Spinal cord (tissue), 10 donors: ENCODE results near the gene SLC44A1. TPM values are rescaled to one million over a fixed set of nuclear protein-coding genes. Genes with fewer than 3 reads are reported as not detected.

Source experiments
- DNase-seq, 6 donors: peaks; one replicate each; pipeline versions ENCODE4 v3.0.0 to v3.0.0-alpha.2; 2013 to 2015; ENCODE audit warnings: low spot score in 6 of 6, low read depth in 4 of 6
- H3K27ac ChIP-seq: one replicate; pipeline ENCODE4 v1.5.1; 2013; ENCODE audit warnings: low read depth, low read length, control low read depth
- H3K27me3 ChIP-seq: one replicate; pipeline ENCODE4 v1.6.1; 2013; ENCODE audit warnings: low read length; ENCODE audit not compliant: control insufficient read depth, insufficient read depth
- H3K36me3 ChIP-seq: one replicate; pipeline ENCODE4 v1.6.1; 2013; ENCODE audit warnings: low read length; ENCODE audit not compliant: control insufficient read depth, insufficient read depth
- H3K4me1 ChIP-seq: one replicate; pipeline ENCODE4 v1.6.1; 2013; ENCODE audit warnings: low read length; ENCODE audit not compliant: control insufficient read depth, insufficient read depth
- H3K4me3 ChIP-seq: one replicate; pipeline ENCODE4 v1.5.1; 2013; ENCODE audit warnings: low read depth, low read length, control low read depth
- H3K9me3 ChIP-seq: one replicate; pipeline ENCODE4 v1.6.1; 2013; ENCODE audit warnings: low read length; ENCODE audit not compliant: control insufficient read depth, insufficient read depth
- WGBS: methylation state at CpG from one replicate; pipeline ENCODE4 v1.1.5; 2013; ENCODE audit warnings: missing lambda C conversion rate; ENCODE audit not compliant: insufficient coverage; 5-methylcytosine and 5-hydroxymethylcytosine counted together
- long read RNA-seq, 4 donors: transcript quantifications; one replicate each; lab custom pipeline, GENCODE V29; 2026
- polyA plus RNA-seq, 2 donors: library from polyadenylated mRNA; unstranded; fragments of 120-200 nt; gene quantifications; one replicate each; pipeline ENCODE4 v1.2.1, GENCODE V29; 2013; ENCODE audit not compliant: insufficient read length in 2 of 2
- total RNA-seq, 2 donors: library from RNA; depleted of rRNA in 1 of 2; stranded (reverse); fragments of 120-200 nt in 1 of 2; fragments of >200 nt in 1 of 2; gene quantifications; one replicate each; pipeline versions ENCODE4 v1.2.3 to v1.2.4, GENCODE V29; 2013 to 2014
- donor health status: healthy.

Gene SLC44A1
- 100 to 1,000 TPM; 111 to 164 TPM for total RNA-seq
- 100 to 1,000 TPM; 129 to 173 TPM for polyA plus RNA-seq
- long read RNA-seq, donor 1, full-length matches to known transcripts: 40 of 57 reads
- long read RNA-seq, donor 1, partial matches to known transcripts: 17 of 57 reads
- long read RNA-seq, donor 1, other reads (novel, unspliced or antisense): 0 of 57 reads
- long read RNA-seq, donor 2, full-length matches to known transcripts: 15 of 51 reads
- long read RNA-seq, donor 2, partial matches to known transcripts: 36 of 51 reads
- long read RNA-seq, donor 2, other reads (novel, unspliced or antisense): 0 of 51 reads
- long read RNA-seq, donor 3, full-length matches to known transcripts: 10 of 43 reads
- long read RNA-seq, donor 3, partial matches to known transcripts: 33 of 43 reads
- long read RNA-seq, donor 3, other reads (novel, unspliced or antisense): 0 of 43 reads
- long read RNA-seq, donor 4, full-length matches to known transcripts: 3 of 3 reads
- long read RNA-seq, donor 4, partial matches to known transcripts: 0 of 3 reads
- long read RNA-seq, donor 4, other reads (novel, unspliced or antisense): 0 of 3 reads

DNA sequence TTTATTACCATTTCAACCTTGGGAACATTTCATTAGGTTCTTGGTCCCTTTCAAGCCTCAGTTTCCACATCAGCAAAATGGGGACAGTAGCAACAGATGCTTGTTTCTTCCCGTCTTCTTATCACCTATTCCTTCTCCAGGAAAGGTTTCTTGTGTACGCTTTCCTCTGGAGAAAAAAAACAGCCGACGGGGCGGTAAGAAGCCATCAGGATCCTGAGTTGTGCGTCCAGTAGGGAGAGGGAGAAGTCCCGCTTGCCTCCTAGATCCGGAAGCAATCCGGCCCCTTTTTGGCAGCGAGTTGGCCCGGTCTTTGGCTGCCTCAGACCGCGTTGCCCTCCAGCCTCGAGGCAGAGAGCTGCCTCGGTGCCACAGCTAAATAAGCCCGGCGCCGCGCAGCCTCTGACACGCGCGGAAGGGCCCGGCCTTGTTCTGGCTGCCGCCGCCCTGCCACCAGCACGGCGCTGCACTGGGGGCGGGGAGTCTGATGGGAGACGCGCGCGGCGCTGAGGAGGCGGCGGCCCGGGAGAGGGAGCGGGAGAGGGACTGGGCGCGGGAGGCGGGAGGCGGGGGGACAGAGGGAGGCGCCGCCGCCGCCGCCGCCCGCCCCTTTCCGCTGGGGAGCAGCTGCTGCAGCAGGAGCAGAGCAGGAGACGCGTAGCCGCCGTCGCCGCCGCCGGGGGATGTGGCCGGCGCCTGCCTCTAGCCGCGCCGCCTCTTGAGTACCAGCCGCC is at the start of gene SLC44A1:
TSS of gene SLC44A1 (plus strand) at position 649 of the 731 bp plus-strand sequence. CDS start 218 bp downstream, outside the sequence.
- H3K9me3 ChIP-seq: no peaks in the 10 kb centered on the region
- DNase-seq: peak; percentile 83 to 98 (median 91)
- peaks cover 8% of the 10 kb centered on the region for H3K4me1 ChIP-seq
- peak within 1 kb of the TSS; percentile 79 for H3K27ac ChIP-seq
- WGBS: 3% methylated on average over 63 of the region's 63 CpGs
- H3K27me3 ChIP-seq: no peaks in the 10 kb centered on the region
- H3K36me3 ChIP-seq: no peaks in the 10 kb centered on the region
- H3K4me3 ChIP-seq: peak within 1 kb of the TSS; percentile 73

DNA sequence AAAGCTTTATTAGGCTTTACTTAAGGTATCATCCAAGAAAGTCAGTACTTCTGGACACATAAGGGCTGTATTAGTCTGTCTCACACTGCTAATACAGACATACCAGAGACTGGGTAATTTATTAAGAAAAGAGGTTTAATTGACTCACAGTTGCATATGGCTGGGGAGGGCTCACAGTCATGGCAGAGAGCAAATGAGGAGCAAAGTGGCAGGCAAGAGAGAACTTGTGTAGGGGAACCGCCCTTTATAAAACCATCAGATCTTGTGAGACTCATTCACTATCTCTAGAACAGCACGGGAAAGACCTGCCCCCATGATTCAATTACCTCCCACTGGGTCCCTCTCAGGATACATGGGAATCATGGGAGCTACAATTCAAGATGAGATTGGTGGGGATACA is 49.2 kb upstream of the SLC44A1 start:
- Histone ChIP-seq H3K9me3 (no peaks in the 10 kb centered on the region), H3K27me3 (no peaks in the 10 kb centered on the region), H3K4me3 (no peak overlapping the region), H3K4me1 (peaks cover 6% of the 10 kb centered on the region), H3K27ac (no peak overlapping the region), H3K36me3 (no peaks in the 10 kb centered on the region)
- no CpG with 5 or more reads among the region's 2 CpGs for WGBS
- DNase-seq: peak in 1 of 6 donors; percentile 35

DNA sequence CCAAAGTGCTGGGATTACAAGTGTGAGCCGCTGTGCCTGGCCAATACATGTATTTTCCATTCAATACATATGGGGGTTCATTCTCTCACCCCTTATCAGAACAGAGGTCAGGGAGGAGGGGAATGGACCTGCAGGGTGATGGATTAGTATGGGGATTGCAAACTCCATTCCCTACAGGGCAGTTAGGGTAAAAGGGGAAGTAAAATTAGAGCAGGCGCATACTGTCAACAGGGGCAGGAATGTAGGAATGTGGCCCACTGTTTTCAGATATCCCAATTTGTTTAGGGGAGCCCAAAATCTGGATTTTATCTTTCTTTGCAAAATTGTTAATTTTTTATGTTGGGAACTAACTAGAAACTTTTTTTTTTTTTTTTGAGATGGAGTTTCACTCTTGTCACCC is 46.4 kb upstream of the SLC44A1 start:
- no peaks in the 10 kb centered on the region for H3K36me3 ChIP-seq
- DNase-seq: no peak
- H3K27ac ChIP-seq: no peak overlapping the region
- H3K4me1 ChIP-seq: no peaks in the 10 kb centered on the region
- WGBS: no CpG with 5 or more reads among the region's 2 CpGs
- no peaks in the 10 kb centered on the region for H3K9me3 ChIP-seq
- H3K4me3 ChIP-seq: no peak overlapping the region
- H3K27me3 ChIP-seq: no peaks in the 10 kb centered on the region

DNA sequence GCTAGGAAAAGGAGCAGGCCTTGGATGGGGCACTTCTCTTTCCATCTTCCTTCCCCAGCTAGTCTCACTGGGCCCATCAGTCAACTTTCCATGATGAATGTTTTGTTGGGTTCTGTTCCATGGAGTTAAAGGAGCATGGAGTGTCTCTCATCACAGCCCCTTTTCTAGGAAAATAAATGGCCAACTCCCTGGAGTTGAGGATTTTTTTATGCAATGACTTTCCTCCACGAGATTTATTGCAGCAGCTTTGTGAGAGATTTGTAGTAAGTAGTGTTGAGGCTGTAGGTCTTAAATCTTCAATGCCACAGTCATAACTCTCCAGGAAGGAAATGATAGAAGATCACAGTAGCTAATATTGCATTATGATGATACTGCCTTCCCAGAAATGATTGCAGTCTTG is 45.6 kb upstream of the SLC44A1 start:
- no peaks in the 10 kb centered on the region for H3K36me3 ChIP-seq
- H3K27ac ChIP-seq: no peak overlapping the region
- peak in 1 of 6 donors; percentile 75 for DNase-seq
- WGBS: no CpG with 5 or more reads among the region's 1 CpG
- H3K27me3 ChIP-seq: no peaks in the 10 kb centered on the region
- H3K4me1 ChIP-seq: no peaks in the 10 kb centered on the region
- H3K4me3 ChIP-seq: no peak overlapping the region
- no peaks in the 10 kb centered on the region for H3K9me3 ChIP-seq

DNA sequence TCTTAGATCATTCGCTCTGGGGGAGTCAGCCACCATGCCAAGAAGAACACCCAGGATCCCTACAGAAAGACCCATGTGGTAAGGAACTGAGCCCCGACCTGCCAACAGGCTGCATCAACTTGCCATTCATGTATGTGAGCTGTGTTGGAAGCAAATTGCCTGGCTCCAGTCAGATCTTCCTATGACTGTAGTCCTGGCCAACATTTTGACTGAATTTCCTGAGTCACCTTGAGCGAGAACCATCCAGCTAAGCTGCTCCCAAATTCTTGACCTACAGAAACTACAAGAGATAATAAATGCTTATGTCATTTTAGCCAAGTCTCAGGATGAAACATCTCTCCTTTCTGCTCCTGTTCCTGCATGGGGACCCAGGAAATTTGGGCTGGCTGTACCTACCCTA is 40.0 kb upstream of the SLC44A1 start:
- WGBS: 93% methylated on average over 2 of the region's 3 CpGs
- DNase-seq: no peak

DNA sequence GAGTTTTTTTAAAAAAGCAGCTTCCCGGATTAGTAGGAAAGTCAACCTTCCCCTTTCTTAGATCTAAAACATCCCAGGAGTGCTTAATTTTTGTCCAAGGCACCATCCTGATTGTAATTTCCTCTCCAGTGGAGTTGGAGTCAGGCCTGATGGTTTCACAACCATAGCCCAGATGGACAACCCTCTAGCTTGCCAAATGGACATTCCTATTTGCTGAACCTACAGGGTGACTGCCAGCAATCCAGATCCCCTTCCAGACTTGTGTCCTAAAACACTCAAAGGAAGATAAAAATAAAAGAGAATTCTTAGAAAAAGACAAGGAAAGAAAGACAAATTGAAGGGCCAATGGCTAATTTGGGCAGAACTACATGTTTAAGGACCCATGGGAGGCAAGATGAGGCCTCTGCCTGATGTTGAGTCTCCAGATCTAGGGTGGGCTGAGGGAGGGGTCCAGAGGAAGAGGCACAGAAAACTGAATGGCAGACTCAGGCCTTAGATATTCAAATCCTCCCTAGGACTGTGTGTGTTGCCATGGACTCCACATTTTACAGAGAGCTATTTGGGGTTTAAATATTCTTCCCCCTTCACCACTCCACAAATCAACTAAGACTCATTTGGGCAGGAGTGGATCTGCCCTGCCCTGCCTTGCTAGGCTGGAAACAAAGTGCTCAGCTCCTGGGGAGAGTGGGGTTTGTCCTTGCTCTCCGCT is 38.5 kb upstream of the SLC44A1 start:
- H3K4me3 ChIP-seq: no peak overlapping the region
- no peaks in the 10 kb centered on the region for H3K27me3 ChIP-seq
- no peaks in the 10 kb centered on the region for H3K9me3 ChIP-seq
- no peaks in the 10 kb centered on the region for H3K36me3 ChIP-seq
- peaks cover 10% of the 10 kb centered on the region for H3K4me1 ChIP-seq
- DNase-seq: peak in 4 of 6 donors; percentile 43 to 86 (median 53)
- peak overlapping the region; percentile 64 for H3K27ac ChIP-seq
- WGBS: 55% methylated on average over 2 of the region's 2 CpGs

More for the DNA sequence above, 40.0 kb upstream of the SLC44A1 start:
- Histone ChIP-seq H3K36me3 (no peaks in the 10 kb centered on the region), H3K9me3 (no peaks in the 10 kb centered on the region), H3K4me3 (no peak overlapping the region), H3K4me1 (peaks cover 10% of the 10 kb centered on the region), H3K27me3 (no peaks in the 10 kb centered on the region), H3K27ac (no peak overlapping the region)

DNA sequence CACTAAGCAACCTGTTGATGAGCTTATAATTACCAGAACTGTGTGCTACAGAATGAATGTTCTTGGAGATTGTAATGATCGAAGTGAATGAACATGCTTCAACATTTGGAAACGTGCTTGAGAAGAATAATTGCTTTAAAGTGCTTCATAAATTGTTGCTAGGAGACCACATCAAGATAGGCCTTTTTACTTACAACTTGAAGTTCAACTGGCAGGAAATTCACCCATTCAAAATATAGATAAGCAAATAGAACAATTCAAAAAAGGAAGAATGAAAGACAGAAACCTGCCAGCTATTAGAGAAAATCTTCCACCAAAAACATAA is 38.0 kb upstream of the SLC44A1 start:
- WGBS: no CpG with 5 or more reads among the region's 2 CpGs
- H3K4me1 ChIP-seq: peaks cover 10% of the 10 kb centered on the region

DNA sequence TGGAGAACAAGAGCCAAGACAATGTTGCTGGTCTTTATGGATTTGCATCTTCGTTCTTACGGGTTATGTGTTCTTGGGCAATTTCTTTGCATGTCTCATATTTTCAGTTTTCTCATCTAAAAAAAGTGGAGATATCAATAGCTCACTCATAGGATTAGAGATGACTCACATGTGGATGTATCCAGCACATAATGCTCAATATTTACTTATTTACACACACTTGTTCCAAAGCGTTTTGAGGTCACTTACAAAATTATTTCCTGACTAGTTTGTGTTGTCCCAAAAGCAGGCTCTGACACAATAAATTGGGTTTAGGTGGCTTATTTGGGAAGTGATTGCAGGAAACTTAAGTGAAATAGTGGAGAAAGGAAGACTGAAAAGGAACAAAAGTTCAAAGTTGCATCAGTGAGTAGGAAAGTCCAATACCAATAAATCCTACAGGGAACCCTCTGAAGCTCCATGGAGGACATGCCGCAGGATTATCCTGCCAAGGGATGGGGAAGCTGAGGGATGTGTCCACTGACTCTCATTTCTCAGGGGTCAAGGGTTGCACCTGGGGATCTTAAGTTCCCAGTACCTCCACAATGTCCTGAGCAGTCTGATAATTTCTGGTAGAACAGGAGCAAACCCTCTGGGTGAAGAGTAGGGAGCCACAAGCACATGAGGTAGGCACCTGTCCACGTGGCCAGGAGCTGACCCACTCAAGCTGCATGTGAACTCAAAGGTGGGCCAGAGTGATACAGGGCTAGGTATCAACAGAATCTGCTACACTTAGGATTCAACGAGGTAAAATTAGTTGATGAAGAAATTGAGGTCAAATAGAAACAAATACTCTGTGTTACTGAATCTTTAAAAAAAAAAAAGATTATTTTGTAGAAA is 37.4 kb upstream of the SLC44A1 start:
- Histone ChIP-seq H3K36me3 (no peaks in the 10 kb centered on the region), H3K9me3 (no peaks in the 10 kb centered on the region)
- 70% methylated on average over 1 of the region's 6 CpGs for WGBS

More for the DNA sequence above, 38.0 kb upstream of the SLC44A1 start:
- Histone ChIP-seq H3K27ac (peak overlapping the region; percentile 64), H3K36me3 (no peaks in the 10 kb centered on the region), H3K27me3 (no peaks in the 10 kb centered on the region), H3K9me3 (no peaks in the 10 kb centered on the region), H3K4me3 (no peak overlapping the region)
- peak in 1 of 6 donors; percentile 74 for DNase-seq

More for the DNA sequence above, 37.4 kb upstream of the SLC44A1 start:
- DNase-seq: no peak
- Histone ChIP-seq H3K4me3 (no peak overlapping the region), H3K4me1 (peaks cover 10% of the 10 kb centered on the region), H3K27me3 (no peaks in the 10 kb centered on the region), H3K27ac (peak overlapping the region; percentile 29)
